ENCODE results near the gene BSN. TPM values are rescaled to one million over a fixed set of nuclear protein-coding genes. Genes with fewer than 3 reads are reported as not detected.

Gene BSN
- total RNA-seq, 1 donor from 2014 or later, result 46.9 TPM

GRCh38 chr3:49642708-49643145 is 88.5 kb downstream of the BSN start:
- TF ChIP-seq CTCF (IDR thresholded peaks at IDR 0.05; ENCODE audit: partially characterized antibody, unreplicated experiment), result no peak
- no peak for DNase-seq
- Mint-ChIP-seq H3K9me3 (ENCODE audit: unreplicated experiment) (peaks cover 8% of the 10 kb centered on the region), H3K36me3 (ENCODE audit: unreplicated experiment) (peaks cover 9% of the 10 kb centered on the region), H3K27ac (ENCODE audit: unreplicated experiment) (no peak overlapping the region), H3K4me1 (ENCODE audit: low read depth, unreplicated experiment) (peaks cover 6% of the 10 kb centered on the region), H3K27me3 (ENCODE audit: unreplicated experiment) (peaks cover 16% of the 10 kb centered on the region), H3K4me3 (ENCODE audit: unreplicated experiment) (no peak overlapping the region)

GRCh38 chr3:49644684-49645083 is 90.4 kb downstream of the BSN start:
- no peak for DNase-seq
- Mint-ChIP-seq H3K27ac (ENCODE audit: unreplicated experiment) (no peak overlapping the region), H3K9me3 (ENCODE audit: unreplicated experiment) (peaks cover 8% of the 10 kb centered on the region), H3K36me3 (ENCODE audit: unreplicated experiment) (peaks cover 9% of the 10 kb centered on the region), H3K4me1 (ENCODE audit: low read depth, unreplicated experiment) (peaks cover 6% of the 10 kb centered on the region), H3K4me3 (ENCODE audit: unreplicated experiment) (no peak overlapping the region), H3K27me3 (ENCODE audit: unreplicated experiment) (peaks cover 16% of the 10 kb centered on the region)
- no peak for TF ChIP-seq CTCF (IDR thresholded peaks at IDR 0.05; ENCODE audit: partially characterized antibody, unreplicated experiment)

- no peak for DNase-seq
- Mint-ChIP-seq H3K36me3 (ENCODE audit: unreplicated experiment) (peaks cover 9% of the 10 kb centered on the region), H3K4me1 (ENCODE audit: low read depth, unreplicated experiment) (peaks cover 6% of the 10 kb centered on the region), H3K27ac (ENCODE audit: unreplicated experiment) (no peak overlapping the region), H3K9me3 (ENCODE audit: unreplicated experiment) (peaks cover 9% of the 10 kb centered on the region), H3K4me3 (ENCODE audit: unreplicated experiment) (no peak overlapping the region), H3K27me3 (ENCODE audit: unreplicated experiment) (peaks cover 12% of the 10 kb centered on the region)
- no peak for TF ChIP-seq CTCF (IDR thresholded peaks at IDR 0.05; ENCODE audit: partially characterized antibody, unreplicated experiment)
These were observed 92.0 kb downstream of the BSN start for GRCh38 chr3:49646236-49646635.

- Mint-ChIP-seq H3K27me3 (ENCODE audit: unreplicated experiment) (peaks cover 8% of the 10 kb centered on the region), H3K36me3 (ENCODE audit: unreplicated experiment) (peaks cover 9% of the 10 kb centered on the region), H3K27ac (ENCODE audit: unreplicated experiment) (no peak overlapping the region), H3K4me1 (ENCODE audit: low read depth, unreplicated experiment) (peaks cover 6% of the 10 kb centered on the region), H3K4me3 (ENCODE audit: unreplicated experiment) (no peak overlapping the region), H3K9me3 (ENCODE audit: unreplicated experiment) (peaks cover 9% of the 10 kb centered on the region)
- no peak for DNase-seq
- no peak for TF ChIP-seq CTCF (IDR thresholded peaks at IDR 0.05; ENCODE audit: partially characterized antibody, unreplicated experiment)
These were observed 93.5 kb downstream of the BSN start for GRCh38 chr3:49647741-49648140.

- DNase-seq, result no peak
- TF ChIP-seq CTCF (IDR thresholded peaks at IDR 0.05; ENCODE audit: partially characterized antibody, unreplicated experiment), result no peak
- peaks cover 8% of the 10 kb centered on the region for H3K27me3 Mint-ChIP-seq (ENCODE audit: unreplicated experiment)
- no peak overlapping the region for H3K4me3 Mint-ChIP-seq (ENCODE audit: unreplicated experiment)
- H3K9me3 Mint-ChIP-seq (ENCODE audit: unreplicated experiment), result peaks cover 9% of the 10 kb centered on the region
- H3K4me1 Mint-ChIP-seq (ENCODE audit: low read depth, unreplicated experiment), result peaks cover 6% of the 10 kb centered on the region
- H3K36me3 Mint-ChIP-seq (ENCODE audit: unreplicated experiment), result peaks cover 9% of the 10 kb centered on the region
- H3K27ac Mint-ChIP-seq (ENCODE audit: unreplicated experiment), result no peak overlapping the region
These were observed 94.2 kb downstream of the BSN start for GRCh38 chr3:49648354-49649019.

Data from glutamatergic neuron (in vitro differentiated cells).